SH-SY5Y (cell line): ENCODE measurements around the gene IL1A.

ENCODE experiments used
- GATA2 ChIP-seq: IDR thresholded peaks from 2 replicates; pipeline ENCODE4 v1.6.1; 2011; ENCODE audit warnings: mild to moderate bottlenecking, low read depth, low read length
- GATA3 ChIP-seq: IDR thresholded peaks from 2 replicates; pipeline ENCODE4 v1.6.1; 2011; ENCODE audit warnings: low read depth, mild to moderate bottlenecking, low read length, moderate library complexity

The IL1A gene

DNA sequence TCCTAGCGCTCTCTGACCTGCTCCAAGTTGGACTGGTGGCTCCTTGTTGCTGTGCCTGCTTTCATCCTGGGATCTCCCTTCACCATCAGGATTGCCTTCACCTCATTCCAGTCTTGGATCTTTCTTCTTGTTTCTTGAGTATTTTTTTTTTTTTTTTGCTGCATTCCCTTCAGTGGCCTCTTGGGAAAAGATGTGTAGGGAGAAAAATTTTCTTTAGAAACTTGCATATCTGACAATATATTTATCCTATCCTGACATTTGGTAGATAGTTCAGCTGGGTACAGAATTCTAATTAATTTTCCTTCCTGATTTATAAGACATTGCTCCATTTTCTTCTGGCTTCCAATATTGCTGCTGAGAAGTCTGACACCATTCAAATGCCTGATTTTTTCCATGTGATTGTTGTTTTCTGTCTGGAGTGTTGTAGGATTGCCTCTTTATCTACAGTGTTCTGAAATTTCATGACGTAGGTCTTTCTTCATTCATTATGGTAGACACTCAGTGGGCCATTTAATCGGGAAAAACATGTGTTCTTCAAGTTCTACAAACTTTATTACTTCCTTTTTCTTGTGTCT is 23.0 kb upstream of the IL1A start:
- TF ChIP-seq GATA2, result no peak

DNA sequence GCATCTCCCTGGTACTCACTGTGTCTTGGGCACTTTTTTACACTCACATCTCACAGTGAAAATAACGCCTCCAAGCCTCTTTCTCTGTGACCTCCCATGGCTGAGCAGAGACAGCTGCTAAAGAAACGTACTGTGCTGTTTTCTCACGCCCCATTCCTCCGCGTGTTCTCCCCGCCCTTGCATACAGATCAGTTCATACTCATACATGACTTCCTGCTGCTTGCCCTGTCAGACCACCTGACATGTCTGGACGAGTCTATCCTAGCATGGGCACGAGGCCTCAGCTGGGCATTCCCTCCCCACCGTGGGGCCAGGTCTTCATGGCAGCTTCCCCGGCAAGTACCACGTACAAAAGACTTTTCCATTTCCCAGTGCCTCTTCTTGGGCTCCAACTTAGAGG is 21.2 kb upstream of the IL1A start:
- no peak for TF ChIP-seq GATA2
- TF ChIP-seq GATA3, result no peak

DNA sequence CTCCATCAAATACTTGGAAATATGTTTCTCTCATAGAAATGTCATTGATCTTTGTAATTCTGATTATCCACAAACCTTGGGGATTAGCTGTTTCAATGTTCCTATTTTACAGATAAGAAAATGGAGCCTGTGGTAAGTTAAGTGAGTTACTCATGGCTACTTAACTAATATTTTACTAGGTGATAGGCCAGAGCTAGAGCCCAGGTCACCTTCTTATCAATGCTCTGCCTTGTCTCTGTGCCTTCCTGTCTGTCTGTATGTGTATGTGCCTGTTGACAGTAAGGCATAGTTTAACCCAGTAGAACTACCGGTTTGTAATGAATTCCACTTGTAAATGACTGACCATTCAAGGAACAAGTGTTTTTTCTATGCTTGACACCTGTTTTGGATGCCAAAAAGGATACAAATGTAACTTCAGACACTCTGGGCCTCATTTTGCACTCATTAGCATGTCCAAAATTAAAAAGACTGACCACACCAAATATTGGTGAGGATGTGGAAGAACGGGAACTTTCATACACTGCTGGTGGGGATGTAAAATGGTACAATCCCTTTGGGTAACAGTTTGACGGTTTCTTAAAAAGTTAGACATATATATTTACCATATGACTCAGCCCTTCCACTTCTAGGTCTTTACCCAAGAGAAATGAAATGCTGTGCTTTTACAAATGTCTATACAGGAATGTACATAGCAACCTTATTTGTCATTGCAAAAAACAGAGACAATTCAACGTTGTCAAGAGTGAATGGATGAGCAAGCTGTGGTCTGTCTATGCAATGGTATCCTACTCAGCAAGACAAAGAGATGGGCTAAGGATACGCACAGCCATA is 19.6 kb upstream of the IL1A start:
- TF ChIP-seq GATA2, result no peak
- no peak for TF ChIP-seq GATA3

DNA sequence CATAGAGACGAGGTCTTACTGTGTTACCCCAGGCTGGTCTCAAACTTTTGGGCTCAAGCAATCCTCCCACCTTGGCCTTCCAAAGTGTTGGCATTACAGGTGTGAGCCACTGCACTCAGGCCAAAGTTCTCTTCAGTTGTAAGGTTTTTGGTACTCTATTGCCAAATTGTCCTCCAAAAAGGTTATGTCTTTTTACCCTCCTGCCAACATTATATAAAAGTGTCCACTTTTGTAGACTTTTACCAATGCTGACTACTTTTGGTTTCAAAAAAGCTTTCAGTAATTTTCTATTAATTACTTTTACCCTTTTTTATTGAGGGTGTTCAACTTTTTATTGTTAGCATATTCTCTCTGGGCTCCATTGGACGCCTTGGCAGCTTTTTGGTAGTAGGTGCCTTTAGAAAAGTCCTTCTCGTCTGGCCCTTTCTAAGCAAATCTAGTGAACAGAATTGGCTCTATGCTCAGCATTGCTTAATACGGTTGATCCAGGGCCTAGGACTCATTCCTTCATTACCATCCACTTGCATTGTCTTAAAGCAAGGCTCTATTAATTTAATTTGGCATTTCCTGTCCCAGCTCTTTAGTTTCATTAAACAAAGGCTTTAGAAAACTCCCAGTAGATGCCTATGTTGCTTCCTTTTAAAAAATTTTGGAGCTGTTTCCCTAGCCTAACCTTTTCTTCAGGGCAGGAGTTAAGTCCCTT is 16.7 kb upstream of the IL1A start:
- TF ChIP-seq GATA3 (no peak), GATA2 (no peak)

DNA sequence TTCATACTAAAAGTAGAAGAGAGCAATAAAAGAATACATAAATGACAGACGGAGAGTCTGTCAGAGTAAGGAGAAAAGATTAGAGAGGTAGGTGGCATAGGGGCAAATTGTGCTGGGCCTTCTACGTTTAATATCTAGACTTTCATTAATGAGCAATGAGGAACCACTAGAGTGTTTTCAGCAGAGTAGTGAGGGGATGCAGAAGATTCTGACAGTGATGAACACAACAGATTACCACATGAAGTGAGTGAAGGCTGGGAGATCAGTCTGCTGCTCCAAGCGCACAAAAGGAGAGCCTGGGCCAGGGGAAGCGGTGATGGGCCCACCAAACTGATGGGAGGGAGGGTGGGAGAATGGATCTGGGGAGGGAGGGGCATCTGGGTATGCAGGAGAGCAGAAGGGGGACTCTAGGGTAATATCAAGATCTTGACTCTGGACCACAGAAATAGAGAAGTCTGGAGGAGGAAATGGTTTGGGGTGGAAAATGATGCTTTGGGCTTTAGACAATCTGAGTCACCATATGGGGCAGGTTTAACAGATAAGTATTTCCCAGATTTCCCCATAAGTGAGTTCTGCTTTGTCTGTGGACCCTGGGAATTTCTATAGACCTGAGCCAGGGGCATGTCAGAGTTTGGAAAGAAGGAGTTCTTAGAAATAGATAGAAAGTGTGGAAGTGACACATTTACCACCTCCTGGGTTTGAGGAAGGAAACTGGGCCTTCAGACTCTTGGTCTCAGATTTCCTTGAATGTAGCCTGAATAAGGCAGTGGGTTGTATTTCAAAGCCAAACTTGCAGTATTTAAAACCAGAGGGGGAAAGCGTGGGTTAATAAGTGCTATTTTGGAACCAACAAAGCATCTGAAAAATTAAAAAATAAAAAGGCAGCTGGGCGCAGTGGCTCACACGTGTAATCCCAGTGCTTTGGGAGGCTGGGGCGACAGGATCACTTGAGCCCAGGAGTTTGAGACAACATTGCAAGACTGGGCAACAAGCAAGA is 15.0 kb upstream of the IL1A start:
- TF ChIP-seq GATA3 (no peak), GATA2 (no peak)

DNA sequence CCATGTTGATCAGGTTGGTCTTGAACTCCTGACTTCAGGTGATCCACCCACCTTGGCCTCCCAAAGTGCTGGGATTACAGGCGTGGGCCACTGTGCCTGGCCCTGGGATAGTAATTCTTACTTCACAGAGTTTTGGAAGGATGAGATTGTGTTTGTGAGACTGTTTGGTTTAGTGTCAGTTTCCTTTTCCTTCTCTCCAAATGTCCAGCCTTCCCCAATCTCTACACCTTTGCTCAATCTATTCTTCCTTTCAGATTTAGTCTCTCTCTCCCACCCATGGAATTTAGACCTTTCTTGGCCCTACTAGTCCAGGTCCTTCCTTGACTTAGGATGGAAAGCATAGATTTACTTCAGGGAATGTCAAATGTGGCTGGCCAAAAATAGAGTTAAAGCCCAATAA is 12.2 kb upstream of the IL1A start:
- TF ChIP-seq GATA3 (no peak), GATA2 (no peak)

DNA sequence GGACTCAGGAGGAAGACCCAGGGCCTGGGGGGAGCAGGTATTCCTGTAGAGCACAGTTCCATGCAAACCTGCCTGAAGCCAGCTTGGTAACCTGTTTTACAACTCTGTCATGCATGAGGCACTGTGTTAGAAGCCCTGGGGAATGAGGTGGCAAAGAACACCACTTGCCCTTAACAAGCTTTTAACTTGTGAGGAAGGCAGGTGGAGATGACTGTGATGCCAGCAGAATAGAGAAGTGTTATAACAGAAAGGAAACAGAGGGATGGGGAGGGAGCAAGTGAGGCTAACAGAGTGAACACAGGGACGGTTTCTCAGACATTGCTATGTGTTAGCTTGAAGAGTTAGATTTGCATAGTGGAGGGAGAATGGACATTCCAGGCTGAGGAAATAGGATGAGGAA is 11.5 kb upstream of the IL1A start:
- TF ChIP-seq GATA2 (no peak), GATA3 (no peak)

DNA sequence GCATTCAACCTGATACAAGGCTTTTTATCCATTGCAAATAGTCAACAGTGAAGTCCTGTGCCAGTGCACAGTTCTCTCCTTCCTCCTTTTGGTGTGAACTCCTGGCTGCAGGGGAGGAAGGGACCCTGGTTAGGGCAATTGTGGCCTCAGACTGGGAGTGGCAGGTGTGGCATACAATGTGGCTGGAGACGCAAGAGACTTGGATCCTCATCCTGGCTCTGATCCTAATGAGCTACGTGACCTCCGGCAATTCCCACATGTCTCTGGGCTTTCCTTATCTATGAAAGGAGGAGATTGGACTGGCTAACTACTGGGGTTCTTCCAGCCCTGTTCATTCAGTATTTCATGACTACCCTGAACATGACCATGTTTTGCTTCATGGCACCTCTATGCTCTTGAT is 10.5 kb upstream of the IL1A start:
- no peak for TF ChIP-seq GATA2
- TF ChIP-seq GATA3, result no peak

DNA sequence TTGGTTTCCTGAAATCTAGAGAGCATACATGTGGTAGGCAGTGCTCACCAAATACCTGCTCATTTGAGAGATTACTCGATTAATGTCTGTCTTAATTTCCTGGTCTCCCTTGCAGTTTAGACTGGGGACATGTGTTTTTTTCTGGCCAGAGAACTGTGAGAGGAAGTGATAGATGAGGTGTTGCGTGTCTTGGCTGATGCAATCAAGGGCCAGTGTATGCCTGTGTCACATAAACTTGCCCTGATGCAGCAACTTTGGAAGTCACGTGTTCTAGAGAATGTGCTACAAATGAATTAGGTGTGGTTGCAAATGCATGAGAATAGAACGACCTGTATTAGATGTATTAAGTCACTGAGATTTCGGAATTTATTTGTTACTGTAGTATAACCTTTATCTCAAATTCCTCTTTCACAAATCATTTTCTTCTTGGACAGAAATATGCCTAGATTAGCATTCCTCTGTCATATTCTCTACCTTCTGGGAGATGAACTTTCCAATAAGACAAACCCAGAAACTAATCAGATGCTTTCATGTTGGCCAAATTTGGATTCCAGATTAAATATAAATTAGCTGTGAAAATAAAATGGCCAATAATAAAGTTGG is 9.9 kb upstream of the IL1A start:
- TF ChIP-seq GATA3, result no peak
- no peak for TF ChIP-seq GATA2

DNA sequence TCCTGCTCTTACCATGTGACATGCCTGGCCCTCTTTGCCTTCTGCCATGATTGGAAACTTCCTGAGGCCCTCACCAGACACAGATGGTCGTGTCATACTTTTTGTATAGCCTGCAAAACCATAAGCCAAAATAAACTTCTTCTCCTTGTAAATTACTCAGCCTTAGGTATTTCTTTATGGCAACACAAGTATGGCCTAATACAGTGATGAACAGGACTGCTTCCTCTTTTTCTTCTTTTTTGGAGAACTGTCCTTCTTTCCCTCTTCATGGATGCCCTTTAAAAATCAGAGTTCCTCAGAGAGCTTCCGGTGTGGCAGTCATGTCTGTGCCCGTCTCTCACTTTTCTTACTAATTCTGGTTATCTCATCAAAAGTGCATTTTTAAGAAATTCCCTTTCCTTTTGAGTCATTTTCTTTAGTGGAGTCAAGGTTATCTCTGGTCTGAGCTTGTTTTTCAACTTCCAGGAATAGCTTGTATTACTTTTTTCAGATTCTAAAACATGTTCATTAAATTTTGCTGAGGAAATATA is 9.2 kb upstream of the IL1A start:
- TF ChIP-seq GATA2, result no peak
- TF ChIP-seq GATA3, result no peak

DNA sequence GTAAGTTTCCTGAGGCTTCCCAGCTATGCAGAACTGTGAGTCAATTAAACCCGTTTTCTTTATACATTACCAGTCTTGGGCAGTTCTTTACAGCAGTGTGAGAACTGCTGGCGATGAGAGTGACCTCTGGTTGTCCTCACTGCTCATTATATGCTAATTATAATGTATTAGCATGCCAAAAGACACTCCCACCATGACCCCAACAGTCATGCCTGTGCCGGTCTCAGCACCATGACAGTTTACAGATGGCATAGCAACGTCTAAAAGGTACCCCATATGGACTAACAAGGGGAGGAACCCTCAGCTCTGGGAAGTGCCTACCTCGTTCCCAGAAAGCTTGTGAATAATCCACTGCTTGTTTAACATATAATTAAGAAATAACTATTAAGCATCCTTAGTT is 8.1 kb upstream of the IL1A start:
- no peak for TF ChIP-seq GATA2
- TF ChIP-seq GATA3, result no peak

DNA sequence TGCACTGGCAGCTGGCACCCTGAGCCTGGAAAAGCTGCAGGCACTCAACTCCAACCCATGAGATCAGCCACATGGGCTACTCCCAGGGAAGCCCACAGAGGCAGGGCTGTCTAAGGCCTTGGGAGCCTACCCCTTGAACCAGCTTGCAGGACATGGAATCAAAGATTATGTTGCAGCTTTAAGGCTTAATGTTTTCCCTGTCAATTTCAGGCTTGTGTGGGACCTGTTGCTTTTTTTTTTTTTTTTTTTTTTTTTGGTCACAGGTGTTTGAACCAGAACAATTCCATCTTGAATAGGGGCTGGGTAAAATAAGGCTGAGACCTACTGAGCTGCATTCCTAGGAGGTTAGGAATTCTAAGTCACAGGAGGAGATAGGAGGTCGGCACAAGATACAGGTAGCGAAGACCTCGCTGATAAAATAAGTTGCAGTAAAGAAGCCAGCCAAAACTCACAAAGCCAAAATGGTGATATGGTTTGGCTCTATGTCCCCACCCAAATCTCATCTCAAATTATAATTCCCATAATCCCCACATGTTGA is 7.5 kb upstream of the IL1A start:
- TF ChIP-seq GATA2, result no peak
- TF ChIP-seq GATA3, result no peak

DNA sequence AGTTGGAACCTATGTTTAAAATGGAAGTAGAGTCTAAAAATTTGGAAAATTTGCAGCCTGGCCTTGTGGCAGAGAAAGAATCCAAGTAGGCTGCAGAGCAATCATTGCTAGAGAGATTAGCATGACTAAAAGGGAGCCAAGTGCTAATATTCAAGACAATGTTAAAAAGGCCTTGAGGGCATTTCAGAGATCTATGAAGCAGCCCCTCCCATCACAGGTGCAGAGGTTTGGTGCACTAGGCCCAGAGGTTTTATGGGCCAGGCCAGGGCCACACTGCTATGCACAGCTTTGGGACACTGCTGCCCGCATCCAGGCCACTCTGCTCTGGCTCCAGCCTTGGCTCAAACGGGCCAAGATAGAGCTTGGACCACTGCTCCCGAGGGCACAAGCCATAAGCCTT is 6.7 kb upstream of the IL1A start:
- TF ChIP-seq GATA2, result no peak
- no peak for TF ChIP-seq GATA3
